ENCODE data around the gene NCOR1. TPM values are rescaled to one million over a fixed set of nuclear protein-coding genes. Genes with fewer than 3 reads are reported as not detected.

NCOR1 gene
- total and polyA plus RNA-seq, 2 experiments from 2014 or later: 102 to 132 TPM

- TF ChIP-seq, protein P1, sequence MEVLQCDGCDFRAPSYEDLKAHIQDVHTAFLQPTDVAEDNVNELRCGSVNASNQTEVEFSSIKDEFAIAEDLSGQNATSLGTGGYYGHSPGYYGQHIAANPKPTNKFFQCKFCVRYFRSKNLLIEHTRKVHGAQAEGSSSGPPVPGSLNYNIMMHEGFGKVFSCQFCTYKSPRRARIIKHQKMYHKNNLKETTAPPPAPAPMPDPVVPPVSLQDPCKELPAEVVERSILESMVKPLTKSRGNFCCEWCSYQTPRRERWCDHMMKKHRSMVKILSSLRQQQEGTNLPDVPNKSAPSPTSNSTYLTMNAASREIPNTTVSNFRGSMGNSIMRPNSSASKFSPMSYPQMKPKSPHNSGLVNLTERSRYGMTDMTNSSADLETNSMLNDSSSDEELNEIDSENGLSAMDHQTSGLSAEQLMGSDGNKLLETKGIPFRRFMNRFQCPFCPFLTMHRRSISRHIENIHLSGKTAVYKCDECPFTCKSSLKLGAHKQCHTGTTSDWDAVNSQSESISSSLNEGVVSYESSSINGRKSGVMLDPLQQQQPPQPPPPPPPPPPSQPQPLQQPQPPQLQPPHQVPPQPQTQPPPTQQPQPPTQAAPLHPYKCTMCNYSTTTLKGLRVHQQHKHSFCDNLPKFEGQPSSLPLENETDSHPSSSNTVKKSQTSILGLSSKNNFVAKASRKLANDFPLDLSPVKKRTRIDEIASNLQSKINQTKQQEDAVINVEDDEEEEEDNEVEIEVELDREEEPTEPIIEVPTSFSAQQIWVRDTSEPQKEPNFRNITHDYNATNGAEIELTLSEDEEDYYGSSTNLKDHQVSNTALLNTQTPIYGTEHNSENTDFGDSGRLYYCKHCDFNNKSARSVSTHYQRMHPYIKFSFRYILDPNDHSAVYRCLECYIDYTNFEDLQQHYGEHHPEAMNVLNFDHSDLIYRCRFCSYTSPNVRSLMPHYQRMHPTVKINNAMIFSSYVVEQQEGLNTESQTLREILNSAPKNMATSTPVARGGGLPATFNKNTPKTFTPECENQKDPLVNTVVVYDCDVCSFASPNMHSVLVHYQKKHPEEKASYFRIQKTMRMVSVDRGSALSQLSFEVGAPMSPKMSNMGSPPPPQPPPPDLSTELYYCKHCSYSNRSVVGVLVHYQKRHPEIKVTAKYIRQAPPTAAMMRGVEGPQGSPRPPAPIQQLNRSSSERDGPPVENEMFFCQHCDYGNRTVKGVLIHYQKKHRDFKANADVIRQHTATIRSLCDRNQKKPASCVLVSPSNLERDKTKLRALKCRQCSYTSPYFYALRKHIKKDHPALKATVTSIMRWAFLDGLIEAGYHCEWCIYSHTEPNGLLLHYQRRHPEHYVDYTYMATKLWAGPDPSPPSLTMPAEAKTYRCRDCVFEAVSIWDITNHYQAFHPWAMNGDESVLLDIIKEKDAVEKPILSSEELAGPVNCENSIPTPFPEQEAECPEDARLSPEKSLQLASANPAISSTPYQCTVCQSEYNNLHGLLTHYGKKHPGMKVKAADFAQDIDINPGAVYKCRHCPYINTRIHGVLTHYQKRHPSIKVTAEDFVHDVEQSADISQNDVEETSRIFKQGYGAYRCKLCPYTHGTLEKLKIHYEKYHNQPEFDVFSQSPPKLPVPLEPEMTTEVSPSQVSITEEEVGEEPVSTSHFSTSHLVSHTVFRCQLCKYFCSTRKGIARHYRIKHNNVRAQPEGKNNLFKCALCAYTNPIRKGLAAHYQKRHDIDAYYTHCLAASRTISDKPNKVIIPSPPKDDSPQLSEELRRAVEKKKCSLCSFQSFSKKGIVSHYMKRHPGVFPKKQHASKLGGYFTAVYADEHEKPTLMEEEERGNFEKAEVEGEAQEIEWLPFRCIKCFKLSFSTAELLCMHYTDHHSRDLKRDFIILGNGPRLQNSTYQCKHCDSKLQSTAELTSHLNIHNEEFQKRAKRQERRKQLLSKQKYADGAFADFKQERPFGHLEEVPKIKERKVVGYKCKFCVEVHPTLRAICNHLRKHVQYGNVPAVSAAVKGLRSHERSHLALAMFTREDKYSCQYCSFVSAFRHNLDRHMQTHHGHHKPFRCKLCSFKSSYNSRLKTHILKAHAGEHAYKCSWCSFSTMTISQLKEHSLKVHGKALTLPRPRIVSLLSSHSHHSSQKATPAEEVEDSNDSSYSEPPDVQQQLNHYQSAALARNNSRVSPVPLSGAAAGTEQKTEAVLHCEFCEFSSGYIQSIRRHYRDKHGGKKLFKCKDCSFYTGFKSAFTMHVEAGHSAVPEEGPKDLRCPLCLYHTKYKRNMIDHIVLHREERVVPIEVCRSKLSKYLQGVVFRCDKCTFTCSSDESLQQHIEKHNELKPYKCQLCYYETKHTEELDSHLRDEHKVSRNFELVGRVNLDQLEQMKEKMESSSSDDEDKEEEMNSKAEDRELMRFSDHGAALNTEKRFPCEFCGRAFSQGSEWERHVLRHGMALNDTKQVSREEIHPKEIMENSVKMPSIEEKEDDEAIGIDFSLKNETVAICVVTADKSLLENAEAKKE (CRISPR knock-in tag; IDR thresholded peaks at IDR 0.05): no peak
- TF ChIP-seq CREB1 (CRISPR knock-in tag; IDR thresholded peaks at IDR 0.05; ENCODE audit: low read depth) (no peak), STAT1 (IDR thresholded peaks at IDR 0.05; ENCODE audit: unreplicated experiment) (no peak), POLR2AphosphoS5 (IDR thresholded peaks at IDR 0.05; ENCODE audit: low read depth) (no peak)
Observed at GRCh38 chr17:16189791-16190348, 25.5 kb downstream of the NCOR1 start (continued).

- Histone ChIP-seq H4K20me1 (replicated peaks; ENCODE audit: insufficient read depth) (peaks cover 13% of the 10 kb centered on the region), H3K27me3 (ENCODE audit: insufficient read depth) (no peaks in the 10 kb centered on the region), H2AFZ (no peak overlapping the region), H3K9me2 (ENCODE audit: insufficient read depth) (no peaks in the 10 kb centered on the region), H3F3A (replicated peaks; ENCODE audit: low read depth) (no peaks in the 10 kb centered on the region), H3K4me2 (no peak overlapping the region), H3K4me1 (ENCODE audit: insufficient read depth) (no peaks in the 10 kb centered on the region), H3K79me2 (replicated peaks; ENCODE audit: insufficient read depth) (peaks cover 93% of the 10 kb centered on the region), H3K27ac (ENCODE audit: low read depth) (no peak overlapping the region), H3K4me3 (no peak overlapping the region), H3K36me3 (ENCODE audit: insufficient read depth) (no peaks in the 10 kb centered on the region; the same call in 1 of the 2 replicates)
- Mint-ChIP-seq H3K36me3 (ENCODE audit: low read depth) (peaks cover 43% of the 10 kb centered on the region), H3K27ac (no peak overlapping the region), H3K4me1 (0 out of 3 replicates have a peak, but pooled peaks cover 6% of the 10 kb centered on the region), H3K9me3 (no peaks in the 10 kb centered on the region), H3K27me3 (ENCODE audit: insufficient read depth, low read depth, poor library complexity) (peaks cover 6% of the 10 kb centered on the region), H3K4me3 (no peak overlapping the region)
- DNase-seq (ENCODE audit: low spot score): no peak
- ATAC-seq: no peak
- TF ChIP-seq CREB1 (CRISPR knock-in tag; IDR thresholded peaks at IDR 0.05; ENCODE audit: low read depth) (no peak), ZNF114 (CRISPR knock-in tag; IDR thresholded peaks at IDR 0.05) (no peak), ZNF331 (CRISPR knock-in tag; IDR thresholded peaks at IDR 0.05; ENCODE audit: low read depth) (no peak), ETS1 (IDR thresholded peaks at IDR 0.05) (no peak), STAT1 (IDR thresholded peaks at IDR 0.05; ENCODE audit: unreplicated experiment) (no peak), EZH2phosphoT487 (IDR thresholded peaks at IDR 0.05; ENCODE audit: unreplicated experiment) (no peak), POLR2AphosphoS5 (IDR thresholded peaks at IDR 0.05; ENCODE audit: low read depth) (no peak), JUNB (IDR thresholded peaks at IDR 0.05; ENCODE audit: unreplicated experiment) (no peak), NANOG (IDR thresholded peaks at IDR 0.05; ENCODE audit: borderline replicate concordance) (no peak), EZH2 (IDR thresholded peaks at IDR 0.05; ENCODE audit: low read depth, unreplicated experiment) (no peak)
- TF ChIP-seq, protein P2, sequence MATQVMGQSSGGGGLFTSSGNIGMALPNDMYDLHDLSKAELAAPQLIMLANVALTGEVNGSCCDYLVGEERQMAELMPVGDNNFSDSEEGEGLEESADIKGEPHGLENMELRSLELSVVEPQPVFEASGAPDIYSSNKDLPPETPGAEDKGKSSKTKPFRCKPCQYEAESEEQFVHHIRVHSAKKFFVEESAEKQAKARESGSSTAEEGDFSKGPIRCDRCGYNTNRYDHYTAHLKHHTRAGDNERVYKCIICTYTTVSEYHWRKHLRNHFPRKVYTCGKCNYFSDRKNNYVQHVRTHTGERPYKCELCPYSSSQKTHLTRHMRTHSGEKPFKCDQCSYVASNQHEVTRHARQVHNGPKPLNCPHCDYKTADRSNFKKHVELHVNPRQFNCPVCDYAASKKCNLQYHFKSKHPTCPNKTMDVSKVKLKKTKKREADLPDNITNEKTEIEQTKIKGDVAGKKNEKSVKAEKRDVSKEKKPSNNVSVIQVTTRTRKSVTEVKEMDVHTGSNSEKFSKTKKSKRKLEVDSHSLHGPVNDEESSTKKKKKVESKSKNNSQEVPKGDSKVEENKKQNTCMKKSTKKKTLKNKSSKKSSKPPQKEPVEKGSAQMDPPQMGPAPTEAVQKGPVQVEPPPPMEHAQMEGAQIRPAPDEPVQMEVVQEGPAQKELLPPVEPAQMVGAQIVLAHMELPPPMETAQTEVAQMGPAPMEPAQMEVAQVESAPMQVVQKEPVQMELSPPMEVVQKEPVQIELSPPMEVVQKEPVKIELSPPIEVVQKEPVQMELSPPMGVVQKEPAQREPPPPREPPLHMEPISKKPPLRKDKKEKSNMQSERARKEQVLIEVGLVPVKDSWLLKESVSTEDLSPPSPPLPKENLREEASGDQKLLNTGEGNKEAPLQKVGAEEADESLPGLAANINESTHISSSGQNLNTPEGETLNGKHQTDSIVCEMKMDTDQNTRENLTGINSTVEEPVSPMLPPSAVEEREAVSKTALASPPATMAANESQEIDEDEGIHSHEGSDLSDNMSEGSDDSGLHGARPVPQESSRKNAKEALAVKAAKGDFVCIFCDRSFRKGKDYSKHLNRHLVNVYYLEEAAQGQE (IDR thresholded peaks at IDR 0.05; ENCODE audit: unreplicated experiment): no peak
Observed at GRCh38 chr17:16187642-16188041, 27.7 kb downstream of the NCOR1 start.

Data from GM23338 (cell line).